H9 (cell line): ENCODE measurements around the gene ARMCX6. TPM values are rescaled to one million over a fixed set of nuclear protein-coding genes. Genes with fewer than 3 reads are reported as not detected.

Source experiments
- DNase-seq: peaks from one replicate; pipeline ENCODE4 v3.0.0-alpha.2; 2017
- H2AFZ ChIP-seq: one replicate; pipeline ENCODE4 v1.6.1; 2013; ENCODE audit warnings: mild to moderate bottlenecking, low read length, control low read depth, moderate library complexity
- H2AK5ac ChIP-seq: 2 replicates; pipeline ENCODE4 v1.6.1; 2013; ENCODE audit warnings: low read length, control low read depth, mixed read lengths; ENCODE audit not compliant: insufficient read length
- H2BK120ac ChIP-seq: one replicate; pipeline ENCODE4 v1.6.1; 2013; ENCODE audit warnings: low read depth, mild to moderate bottlenecking, low read length, control low read depth, inconsistent platforms; ENCODE audit not compliant: poor library complexity, severe bottlenecking
- H2BK12ac ChIP-seq: 2 replicates; pipeline ENCODE4 v1.6.1; 2013; ENCODE audit warnings: low read length, control low read depth, mixed read lengths, low read depth; ENCODE audit not compliant: insufficient read length
- H2BK15ac ChIP-seq: 2 replicates; pipeline ENCODE4 v1.6.1; 2013; ENCODE audit warnings: low read depth, low read length, control low read depth
- H2BK20ac ChIP-seq: one replicate; pipeline ENCODE4 v1.6.1; 2013; ENCODE audit warnings: low read depth, mild to moderate bottlenecking, low read length, control low read depth, inconsistent platforms; ENCODE audit not compliant: poor library complexity, severe bottlenecking
- H2BK5ac ChIP-seq: 2 replicates; pipeline ENCODE4 v1.6.1; 2013; ENCODE audit warnings: low read length, control low read depth, mixed read lengths; ENCODE audit not compliant: insufficient read length
- H3K14ac ChIP-seq: 2 replicates; pipeline ENCODE4 v1.6.1; 2013; ENCODE audit warnings: low read length, control low read depth; ENCODE audit not compliant: insufficient read depth
- H3K18ac ChIP-seq: 2 replicates; pipeline ENCODE4 v1.6.1; 2013; ENCODE audit warnings: low read depth, mild to moderate bottlenecking, mixed read lengths, low read length, control low read depth; ENCODE audit not compliant: insufficient read length
- H3K23ac ChIP-seq: 2 replicates; pipeline ENCODE4 v1.6.1; 2013; ENCODE audit warnings: low read length, control low read depth, mixed read lengths, low read depth; ENCODE audit not compliant: insufficient read length
- H3K23me2 ChIP-seq: 2 replicates; pipeline ENCODE4 v1.6.1; 2013; ENCODE audit warnings: low read depth, mild to moderate bottlenecking, mixed read lengths, low read length, control low read depth; ENCODE audit not compliant: insufficient read length, poor library complexity, severe bottlenecking
- H3K27ac ChIP-seq: 2 replicates; pipeline ENCODE4 v1.5.1; 2013; ENCODE audit warnings: low read length, control low read depth, mixed read lengths, low read depth; ENCODE audit not compliant: insufficient read length
- H3K27me3 ChIP-seq: 2 replicates; pipeline ENCODE4 v1.6.1; 2013; ENCODE audit warnings: low read length, control low read depth, inconsistent platforms; ENCODE audit not compliant: insufficient read depth
- H3K4ac ChIP-seq: 2 replicates; pipeline ENCODE4 v1.6.1; 2013; ENCODE audit warnings: low read depth, mild to moderate bottlenecking, control low read depth, inconsistent platforms, low read length, moderate library complexity
- H3K4me1 ChIP-seq: 2 replicates; pipeline ENCODE4 v1.6.1; 2013; ENCODE audit warnings: low read length, control low read depth, inconsistent platforms; ENCODE audit not compliant: insufficient read depth
- H3K4me2 ChIP-seq: 2 replicates; pipeline ENCODE4 v1.6.1; 2013; ENCODE audit warnings: low read length, control low read depth, mixed read lengths; ENCODE audit not compliant: insufficient read length, insufficient read depth
- H3K56ac ChIP-seq: 2 replicates; pipeline ENCODE4 v1.6.1; 2013; ENCODE audit warnings: low read depth, mild to moderate bottlenecking, mixed read lengths, low read length, control low read depth; ENCODE audit not compliant: insufficient read length
- H3K79me1 ChIP-seq: 2 replicates; pipeline ENCODE4 v1.6.1; 2013; ENCODE audit warnings: low read depth, mild to moderate bottlenecking, moderate library complexity, low read length, control low read depth, inconsistent platforms; ENCODE audit not compliant: insufficient read depth, poor library complexity, severe bottlenecking
- H3K79me2 ChIP-seq: 2 replicates; pipeline ENCODE4 v1.6.1; 2013; ENCODE audit warnings: low read length, control low read depth, inconsistent platforms; ENCODE audit not compliant: insufficient read depth
- H3K9ac ChIP-seq: 2 replicates; pipeline ENCODE4 v1.6.1; 2013; ENCODE audit warnings: low read length, control low read depth, mixed read lengths; ENCODE audit not compliant: insufficient read length; ENCODE audit errors: extremely low read depth
- H3K9me3 ChIP-seq: one replicate; pipeline ENCODE4 v1.6.1; 2013; ENCODE audit warnings: low read depth, low read length, inconsistent platforms; ENCODE audit not compliant: control insufficient read depth
- H3T11ph ChIP-seq: one replicate; pipeline ENCODE4 v1.6.1; 2013; ENCODE audit warnings: mild to moderate bottlenecking, low read length, control low read depth, inconsistent platforms
- H4K20me1 ChIP-seq: one replicate; pipeline ENCODE4 v1.6.1; 2013; ENCODE audit not compliant: control insufficient read depth, insufficient read length, insufficient read depth
- H4K5ac ChIP-seq: 2 replicates; pipeline ENCODE4 v1.6.1; 2013; ENCODE audit warnings: low read depth, mild to moderate bottlenecking, mixed read lengths, low read length, control low read depth; ENCODE audit not compliant: insufficient read length
- H4K8ac ChIP-seq: replicated peaks from 2 replicates; pipeline ENCODE4 v1.6.1; 2013; ENCODE audit warnings: low read length, control low read depth, mixed read lengths, low read depth; ENCODE audit not compliant: insufficient read length
- H4K91ac ChIP-seq: 2 replicates; pipeline ENCODE4 v1.6.1; 2013; ENCODE audit warnings: low read depth, mild to moderate bottlenecking, moderate library complexity, mixed read lengths, low read length, control low read depth; ENCODE audit not compliant: insufficient read length
- H3K27ac Mint-ChIP-seq, 3 experiments: 2 replicates in 2 of 3; 3 replicates in 1 of 3; pipeline ENCODE4 v1.8.0; 2020 to 2021; ENCODE audit warnings: mixed read lengths in 3 of 3, mild to moderate bottlenecking in 1 of 3, moderate library complexity in 1 of 3
- H3K27me3 Mint-ChIP-seq: 2 replicates; pipeline ENCODE4 v1.8.0; 2021; ENCODE audit warnings: low read depth, mild to moderate bottlenecking, moderate library complexity, mixed read lengths
- H3K36me3 Mint-ChIP-seq, 3 experiments: 2 replicates in 2 of 3; 3 replicates in 1 of 3; pipeline ENCODE4 v1.8.0; 2020 to 2021; ENCODE audit warnings: low read depth in 3 of 3, mixed read lengths in 3 of 3; ENCODE audit not compliant: insufficient read depth in 1 of 3
- H3K4me1 Mint-ChIP-seq, 2 experiments: 2 replicates each; pipeline ENCODE4 v1.8.0; 2020; ENCODE audit warnings: mixed read lengths in 2 of 2
- H3K4me3 Mint-ChIP-seq, 2 experiments: 2 replicates in 1 of 2; 3 replicates in 1 of 2; pipeline ENCODE4 v1.8.0; 2020 to 2021; ENCODE audit warnings: mild to moderate bottlenecking in 2 of 2, mixed read lengths in 2 of 2, moderate library complexity in 1 of 2
- H3K9me3 Mint-ChIP-seq, 2 experiments: 2 replicates in 1 of 2; 3 replicates in 1 of 2; pipeline ENCODE4 v1.8.0; 2020; ENCODE audit warnings: mild to moderate bottlenecking in 2 of 2, mixed read lengths in 2 of 2, moderate library complexity in 1 of 2
- CTCF ChIP-seq: fragments of 200-600 bp; sonication (generic); conservative IDR thresholded peaks from 3 replicates; pipeline ENCODE4 v1.8.0; 2021; ENCODE audit warnings: antibody characterized with exemption, mild to moderate bottlenecking
- WGBS: extraction: QIAGEN DNeasy Blood & Tissue Kit; methylation state at CpG from one replicate; pipeline ENCODE4 v1.1.7; 2013; ENCODE audit warnings: missing lambda C conversion rate, low lambda C conversion rate, mixed read lengths; ENCODE audit not compliant: insufficient read length; ENCODE audit errors: extremely low coverage; 5-methylcytosine and 5-hydroxymethylcytosine counted together
- total RNA-seq: library from RNA; stranded (reverse); gene quantifications from 2 replicates; pipeline ENCODE4 v1.2.1, GENCODE V29; 2021

ARMCX6 gene
- total RNA-seq, 1 experiment from 2014 or later = 48.6 TPM

DNA sequence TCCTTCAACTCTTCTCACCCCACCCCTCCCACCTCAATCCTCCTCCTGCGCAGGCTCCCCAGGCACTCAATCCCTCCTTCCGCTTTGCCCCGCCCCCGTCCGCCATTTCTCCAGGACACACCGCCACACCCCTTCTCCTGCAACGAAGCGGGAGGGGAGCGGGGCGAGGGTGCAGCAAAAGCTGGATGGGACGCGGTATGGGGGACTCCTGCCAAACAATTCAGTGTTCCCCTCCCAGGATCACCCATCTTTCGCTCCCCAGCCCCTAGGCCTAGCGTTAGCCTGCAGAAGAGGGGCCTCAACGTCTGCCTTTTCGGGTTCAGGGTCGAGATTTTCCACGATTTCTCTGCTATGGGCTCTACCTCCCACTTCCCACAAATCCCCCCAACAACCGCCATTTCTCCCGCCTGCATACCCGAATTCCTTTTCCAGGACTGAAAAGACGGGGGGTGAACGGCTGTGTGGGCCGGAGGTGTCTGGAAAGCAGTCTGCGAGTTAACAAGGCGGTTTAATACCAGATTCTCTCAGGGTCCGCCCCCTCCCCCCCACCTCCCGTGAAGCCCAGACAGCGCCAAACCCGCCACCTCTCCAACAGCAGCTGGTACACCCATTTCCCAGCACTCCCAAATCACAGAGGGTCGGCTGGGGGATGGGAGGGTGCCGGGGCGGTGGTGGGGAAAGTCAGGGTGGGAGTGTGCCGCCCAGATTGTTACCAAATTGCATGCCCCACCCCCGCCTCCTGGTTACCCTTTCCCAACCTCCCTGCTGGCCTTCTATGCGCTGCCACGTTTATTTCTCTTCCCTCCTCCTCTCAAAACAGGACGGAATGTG lies 41.1 kb upstream of the ARMCX6 start:
- no peaks in the 10 kb centered on the region for H3K79me2 ChIP-seq
- H4K8ac ChIP-seq = no peak overlapping the region
- no peak overlapping the region for H2BK15ac ChIP-seq
- no peaks in the 10 kb centered on the region for H3K23me2 ChIP-seq
- DNase-seq = peak; percentile 73
- no peak overlapping the region for H3K14ac ChIP-seq
- H2BK120ac ChIP-seq = no peak overlapping the region
- no CpG with 5 or more reads among the region's 38 CpGs for WGBS
- H3K9ac ChIP-seq = peak overlapping the region; percentile 44
- H3K27me3 ChIP-seq = no peaks in the 10 kb centered on the region
- H3K56ac ChIP-seq = no peak overlapping the region
- peaks cover 40% of the 10 kb centered on the region for H3K9me3 ChIP-seq
- no peak overlapping the region for H2BK5ac ChIP-seq
- peak overlapping the region; percentile 80 to 88 for H3K4me3 Mint-ChIP-seq
- H3K4ac ChIP-seq = no peak overlapping the region
- H3K27me3 Mint-ChIP-seq = peaks cover 3% of the 10 kb centered on the region; the same call in 1 of the 2 replicates
- peaks cover 70 to 73% of the 10 kb centered on the region in 2 experiments for H3K9me3 Mint-ChIP-seq
- H3K4me2 ChIP-seq = peak overlapping the region; percentile 45
- no peak overlapping the region for H2BK20ac ChIP-seq
- H3T11ph ChIP-seq = no peak overlapping the region
- no peak overlapping the region for H4K91ac ChIP-seq
- H2AFZ ChIP-seq = no peak overlapping the region
- no peaks in the 10 kb centered on the region for H4K20me1 ChIP-seq
- H3K4me1 Mint-ChIP-seq = peaks cover 0 to 16% of the 10 kb centered on the region in 2 experiments; a peak in 1 of 4 replicates
- H3K79me1 ChIP-seq = no peaks in the 10 kb centered on the region
- H2BK12ac ChIP-seq = no peak overlapping the region
- no peak for TF ChIP-seq CTCF
- no peak overlapping the region for H4K5ac ChIP-seq
- H3K4me1 ChIP-seq = no peaks in the 10 kb centered on the region
- H2AK5ac ChIP-seq = no peak overlapping the region
- H3K27ac ChIP-seq = no peak overlapping the region
- no peak overlapping the region for H3K18ac ChIP-seq
- H3K23ac ChIP-seq = no peak overlapping the region
- peak overlapping the region; percentile 70 to 86 (median 70); a peak in 4 of 7 replicates for H3K27ac Mint-ChIP-seq
- peaks cover 5 to 19% (median 12%) of the 10 kb centered on the region in 3 experiments; a peak in 6 of 7 replicates for H3K36me3 Mint-ChIP-seq
